Gastrocnemius medialis (tissue), 4 donors: Measurements from ENCODE around the gene SORL1. TPM values are rescaled to one million over a fixed set of nuclear protein-coding genes. Genes with fewer than 3 reads are reported as not detected.

ENCODE experiments used
- ATAC-seq, 2 donors: fragments of 150-250 bp; one replicate each; pipeline ENCODE4 v1.9.1; 2016
- DNase-seq, 2 donors: peaks; one replicate each; pipeline ENCODE4 v3.0.0-alpha.2; 2019
- H3K27ac ChIP-seq, 4 donors: fragments of 200-600 bp; sonication (generic); 1 replicate in 1 of 4; 2 replicates in 3 of 4; pipeline ENCODE4 v1.5.1; 2016 to 2018; ENCODE audit warnings: mild to moderate bottlenecking in 2 of 4, moderate library complexity in 1 of 4
- H3K27me3 ChIP-seq, 3 donors: fragments of 200-600 bp; sonication (generic) in 2 of 3; 1 replicate in 1 of 3; 2 replicates in 2 of 3; pipeline versions ENCODE4 v1.5.1 to v1.6.0; 2016 to 2019; ENCODE audit warnings: mild to moderate bottlenecking in 1 of 3, moderate library complexity in 1 of 3
- H3K36me3 ChIP-seq, 2 donors: fragments of 200-600 bp; sonication (generic) in 1 of 2; one replicate each; pipeline ENCODE4 v1.5.1; 2017 to 2018
- H3K4me1 ChIP-seq, 2 donors: fragments of 200-600 bp; sonication (generic) in 1 of 2; one replicate each; pipeline ENCODE4 v1.5.1; 2016 to 2017; ENCODE audit warnings: mild to moderate bottlenecking in 2 of 2
- H3K4me3 ChIP-seq, 4 donors: fragments of 200-600 bp; sonication (generic) in 3 of 4; 1 replicate in 1 of 4; 2 replicates in 3 of 4; pipeline ENCODE4 v1.5.1; 2016 to 2019; ENCODE audit warnings: mild to moderate bottlenecking in 2 of 4
- H3K9me3 ChIP-seq, 3 donors: fragments of 200-600 bp; sonication (generic) in 2 of 3; 1 replicate in 1 of 3; 2 replicates in 2 of 3; pipeline ENCODE4 v1.5.1; 2016 to 2019
- CTCF ChIP-seq, 5 experiments: fragments of 450-650 bp in 3 of 5; fragments of 200-600 bp in 2 of 5; sonication (generic) in 2 of 5; IDR thresholded peaks in 4 of 5; conservative IDR thresholded peaks in 1 of 5; 1 replicate in 4 of 5; 2 replicates in 1 of 5; pipeline ENCODE4 v1.5.1; 2016 to 2019; ENCODE audit warnings: antibody characterized with exemption in 5 of 5, mild to moderate bottlenecking in 3 of 5, moderate library complexity in 3 of 5
- POLR2A ChIP-seq, 2 donors: fragments of 450-650 bp; IDR thresholded peaks; one replicate each; pipeline ENCODE4 v1.6.1; 2017; ENCODE audit warnings: antibody characterized with exemption in 2 of 2, mild to moderate bottlenecking in 2 of 2, moderate library complexity in 2 of 2
- in situ Hi-C, 4 donors: fragments of 200-750 bp; cut with MboI; loops; one replicate each; pipeline versions ENCODE4 v1.15.0 to v1.8.0; 2017; ENCODE audit warnings: low sequenced_read_pairs in 4 of 4
- intact Hi-C: fragments of 100-400 bp; cut with DNase I; formaldehyde crosslinking; loops from one replicate; pipeline ENCODE4 v1.15.1; 2023; ENCODE audit warnings: low total_unique reads
- total RNA-seq, 4 donors: library from RNA; depleted of rRNA; stranded (reverse); fragments of >200 nt; gene quantifications; one replicate each; pipeline versions ENCODE4 v1.1.0 to v1.2.3, GENCODE V29; 2016

Gene SORL1
- total RNA-seq, 4 donors from 2014 or later, result 0.78 to 2.7 (median 2.3) TPM

- TF ChIP-seq POLR2A (IDR thresholded peaks at IDR 0.05), result no peak
- TF ChIP-seq CTCF (IDR thresholded peaks at IDR 0.05 in 4 of 5, conservative IDR thresholded peaks at IDR 0.05 in 1 of 5), result no peak
- intact Hi-C loops, result no loop called here
- no peaks in the 10 kb centered on the region for H3K9me3 ChIP-seq
- H3K27me3 ChIP-seq, result no peaks in the 10 kb centered on the region
- DNase-seq, result no peak
- H3K36me3 ChIP-seq, result no peaks in the 10 kb centered on the region
- ATAC-seq, result no peak
- no peaks in the 10 kb centered on the region for H3K4me1 ChIP-seq
- in situ Hi-C loops, result no loop called here
- H3K4me3 ChIP-seq, result no peak overlapping the region
- H3K27ac ChIP-seq, result no peak overlapping the region
These were observed 105.2 kb downstream of the SORL1 start for GRCh38 chr11:121557348-121557747.

GRCh38 chr11:121559606-121560200 is 107.6 kb downstream of the SORL1 start:
- H3K27ac ChIP-seq, result no peak overlapping the region
- intact Hi-C loops, result no loop called here
- no peak for TF ChIP-seq CTCF (IDR thresholded peaks at IDR 0.05 in 4 of 5, conservative IDR thresholded peaks at IDR 0.05 in 1 of 5)
- DNase-seq (no peak), ATAC-seq (no peak)
- no peaks in the 10 kb centered on the region for H3K4me1 ChIP-seq
- no peaks in the 10 kb centered on the region for H3K36me3 ChIP-seq
- no peaks in the 10 kb centered on the region for H3K27me3 ChIP-seq
- no peaks in the 10 kb centered on the region for H3K9me3 ChIP-seq
- in situ Hi-C loops, result no loop called here
- H3K4me3 ChIP-seq, result no peak overlapping the region

- Histone ChIP-seq H3K27me3 (no peaks in the 10 kb centered on the region), H3K36me3 (no peaks in the 10 kb centered on the region), H3K4me3 (no peak overlapping the region), H3K9me3 (no peaks in the 10 kb centered on the region), H3K27ac (no peak overlapping the region), H3K4me1 (no peaks in the 10 kb centered on the region)
- no peak for ATAC-seq
- in situ Hi-C loops, result no loop called here
- DNase-seq, result no peak
- intact Hi-C loops, result no loop called here
- no peak for TF ChIP-seq CTCF (IDR thresholded peaks at IDR 0.05 in 4 of 5, conservative IDR thresholded peaks at IDR 0.05 in 1 of 5)
- no peak for TF ChIP-seq POLR2A (IDR thresholded peaks at IDR 0.05)
These were observed 108.1 kb downstream of the SORL1 start for GRCh38 chr11:121560236-121560635.

- no peak for TF ChIP-seq POLR2A (IDR thresholded peaks at IDR 0.05)
- TF ChIP-seq CTCF (IDR thresholded peaks at IDR 0.05 in 4 of 5, conservative IDR thresholded peaks at IDR 0.05 in 1 of 5), result no peak
- no peak overlapping the region for H3K4me3 ChIP-seq
- DNase-seq (no peak), ATAC-seq (no peak)
- H3K27ac ChIP-seq, result no peak overlapping the region
- no peaks in the 10 kb centered on the region for H3K9me3 ChIP-seq
- H3K4me1 ChIP-seq, result no peaks in the 10 kb centered on the region
- in situ Hi-C loops (no loop called here), intact Hi-C loops (no loop called here)
- H3K27me3 ChIP-seq, result no peaks in the 10 kb centered on the region
- no peaks in the 10 kb centered on the region for H3K36me3 ChIP-seq
These were observed 109.1 kb downstream of the SORL1 start for GRCh38 chr11:121561240-121561639.

- no peak overlapping the region for H3K4me3 ChIP-seq
- TF ChIP-seq CTCF (IDR thresholded peaks at IDR 0.05 in 4 of 5, conservative IDR thresholded peaks at IDR 0.05 in 1 of 5), result no peak
- TF ChIP-seq POLR2A (IDR thresholded peaks at IDR 0.05), result no peak
- H3K27me3 ChIP-seq, result no peaks in the 10 kb centered on the region
- H3K27ac ChIP-seq, result no peak overlapping the region
- H3K9me3 ChIP-seq, result no peaks in the 10 kb centered on the region
- in situ Hi-C loops (no loop called here), intact Hi-C loops (no loop called here)
- no peaks in the 10 kb centered on the region for H3K36me3 ChIP-seq
- ATAC-seq (no peak), DNase-seq (no peak)
- H3K4me1 ChIP-seq, result no peaks in the 10 kb centered on the region
These were observed 109.6 kb downstream of the SORL1 start for GRCh38 chr11:121561716-121562115.
